ENCODE data around the gene PSMB5.

Gene PSMB5

DNA sequence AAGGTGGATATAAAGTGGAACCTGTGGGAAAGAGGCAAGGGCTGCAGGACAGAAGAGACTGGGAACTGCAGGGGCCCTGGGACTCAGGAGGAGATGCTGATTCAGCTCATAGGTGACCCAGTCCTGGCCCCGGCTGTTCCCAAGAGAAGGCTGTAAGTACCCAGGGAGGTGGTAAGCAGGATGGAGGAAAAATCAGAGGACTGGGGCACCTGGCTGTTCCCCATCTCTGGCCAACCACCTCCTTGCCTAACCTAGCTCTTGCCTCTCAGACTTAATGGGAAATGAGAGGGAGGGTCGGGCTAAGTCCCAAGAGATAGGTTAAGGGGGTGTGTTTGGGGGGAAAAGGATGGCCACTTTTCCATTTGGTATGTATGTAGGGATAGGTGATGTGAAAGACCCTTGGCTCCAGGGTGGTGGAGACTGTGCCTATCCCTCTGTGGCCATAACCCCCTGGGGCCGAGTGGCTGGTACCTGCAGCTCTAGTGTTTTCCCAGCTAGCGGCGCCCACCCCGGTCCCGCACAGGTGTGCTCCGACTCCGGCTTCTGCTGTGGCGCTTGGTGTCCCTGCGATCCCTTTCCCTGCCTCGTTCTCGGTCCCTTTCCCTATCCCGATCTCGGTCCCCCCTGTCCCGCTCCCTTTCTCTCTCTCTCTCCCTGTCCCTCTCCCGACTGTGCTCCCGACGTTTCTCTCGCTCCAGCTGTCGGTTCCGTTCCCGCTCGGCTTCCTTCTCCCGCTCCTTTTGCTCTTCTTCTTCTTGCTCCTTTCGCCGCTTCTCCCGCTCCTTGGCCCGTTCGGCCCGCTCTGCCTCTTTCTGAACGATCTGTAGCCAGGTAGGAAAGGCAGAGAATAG is 24.2 kb upstream of the PSMB5 start:
- no peak for DNase-seq

DNA sequence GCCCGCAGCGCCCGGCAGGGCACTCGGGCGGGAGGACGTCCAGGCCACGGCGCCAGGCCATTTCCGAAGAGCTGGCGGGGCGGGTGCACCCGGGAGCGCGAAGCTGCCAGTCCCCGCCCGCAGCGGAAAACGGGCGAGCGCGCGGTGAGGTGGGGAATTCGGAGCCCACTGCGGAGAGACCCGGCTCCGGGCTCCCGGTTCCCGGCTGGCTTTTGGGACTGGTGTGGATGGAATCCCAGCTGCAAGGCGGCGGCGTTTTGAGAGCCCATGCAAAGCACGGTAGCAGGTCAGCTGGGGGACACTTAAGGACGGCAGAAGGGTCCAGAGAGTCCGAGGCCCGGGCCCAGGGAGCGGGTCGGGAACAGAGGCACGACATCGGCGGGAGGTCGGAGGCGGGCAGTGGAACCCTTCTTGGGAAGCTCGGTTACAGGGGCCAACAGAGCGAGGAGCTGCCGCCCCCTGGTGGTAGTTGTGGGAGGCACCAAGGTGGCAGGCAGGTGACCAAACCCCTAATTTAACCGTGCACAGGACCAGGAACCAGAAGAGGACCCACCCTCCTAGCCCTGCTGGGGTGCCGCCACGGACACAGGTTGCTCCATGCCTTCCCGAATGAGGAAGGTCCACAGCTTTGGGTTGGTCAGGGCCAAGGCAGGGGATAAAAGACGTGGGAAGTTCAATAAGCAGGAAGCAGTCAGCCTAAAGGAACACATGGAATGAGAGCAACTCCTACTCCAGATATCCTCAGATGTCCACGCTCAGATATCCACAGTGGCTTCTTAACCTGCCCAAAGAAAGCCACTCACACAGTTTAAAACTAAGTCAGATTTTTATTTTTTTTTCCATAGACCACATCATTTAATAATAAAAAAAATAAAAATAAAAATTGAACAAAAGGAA is 23.3 kb upstream of the PSMB5 start:
- DNase-seq = peak; percentile 79

DNA sequence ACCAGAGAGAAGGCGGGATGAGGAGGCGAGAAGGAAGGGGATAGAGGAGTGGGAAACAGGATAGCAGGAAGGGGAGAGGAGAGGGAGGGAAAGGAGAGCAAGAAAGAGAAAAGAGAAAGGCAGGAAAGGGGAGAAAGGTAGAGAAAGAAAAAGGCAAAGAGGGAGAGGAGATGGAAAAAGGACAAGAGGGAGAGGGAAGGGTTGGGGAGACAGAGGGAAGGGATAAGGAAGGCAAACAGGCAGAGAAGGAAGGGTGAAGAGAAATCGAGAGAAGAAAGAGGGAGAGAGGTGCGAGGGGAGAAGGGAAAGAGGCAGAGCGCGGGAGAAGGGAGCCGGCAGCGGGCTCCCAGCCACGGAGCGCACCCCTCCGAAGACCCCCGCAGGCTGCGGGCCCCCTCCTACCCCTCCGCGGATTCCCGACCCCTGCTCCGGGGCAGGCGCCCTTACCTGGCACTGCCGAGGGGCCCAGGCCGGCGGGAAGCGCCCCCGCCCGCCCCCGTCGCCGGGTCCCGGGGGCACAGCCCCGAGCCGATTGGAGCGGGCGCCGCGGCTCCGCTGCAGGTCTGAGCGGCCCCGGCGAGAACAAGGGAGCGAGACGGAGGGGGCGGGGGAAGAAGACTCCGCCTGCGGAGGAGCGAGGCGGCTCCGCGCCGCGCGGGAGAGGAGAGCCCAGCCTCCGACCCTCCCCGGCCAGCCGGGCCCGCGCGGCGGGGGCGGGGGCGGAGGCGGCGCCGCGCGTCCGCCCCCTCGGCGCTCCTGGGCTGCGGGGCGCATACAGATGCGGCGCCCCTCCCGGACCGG is 22.5 kb upstream of the PSMB5 start, which contains the start of gene CDH24:
Gene CDH24, minus strand, starts transcription at position 565 of the 801 bp plus-strand sequence. CDS start 1,787 bp downstream, outside the sequence.
- DNase-seq = peak; percentile 73

GRCh38 chr14:23056145-23056955 is 21.6 kb upstream of the PSMB5 start:
- DNase-seq = peak; percentile 60

DNA sequence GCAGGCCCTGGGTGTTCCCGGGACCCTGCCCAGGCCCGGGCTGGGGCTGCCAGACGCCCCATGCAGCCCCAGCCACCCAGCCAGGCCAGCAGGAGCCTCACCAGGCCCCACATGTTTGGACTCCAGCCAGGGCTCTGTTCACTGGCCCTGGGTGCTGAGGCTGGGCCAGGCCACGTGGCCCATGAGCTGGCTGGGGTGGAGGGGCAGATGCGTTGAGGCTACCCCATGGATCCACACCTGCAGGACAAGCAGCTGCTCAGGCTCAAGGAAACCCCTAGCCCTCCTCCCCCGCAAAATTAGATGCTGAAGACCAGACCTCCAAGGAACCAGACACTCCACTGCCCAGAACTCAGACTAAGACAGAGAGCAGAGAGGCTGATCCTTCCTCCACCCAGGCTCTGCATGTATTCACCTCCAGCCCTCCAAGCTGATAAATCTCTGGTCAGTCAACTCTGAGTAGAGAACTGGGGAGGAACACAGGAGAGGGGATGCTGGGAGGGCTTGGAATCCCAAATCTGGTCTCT is 21.0 kb upstream of the PSMB5 start:
- no peak for DNase-seq

DNA sequence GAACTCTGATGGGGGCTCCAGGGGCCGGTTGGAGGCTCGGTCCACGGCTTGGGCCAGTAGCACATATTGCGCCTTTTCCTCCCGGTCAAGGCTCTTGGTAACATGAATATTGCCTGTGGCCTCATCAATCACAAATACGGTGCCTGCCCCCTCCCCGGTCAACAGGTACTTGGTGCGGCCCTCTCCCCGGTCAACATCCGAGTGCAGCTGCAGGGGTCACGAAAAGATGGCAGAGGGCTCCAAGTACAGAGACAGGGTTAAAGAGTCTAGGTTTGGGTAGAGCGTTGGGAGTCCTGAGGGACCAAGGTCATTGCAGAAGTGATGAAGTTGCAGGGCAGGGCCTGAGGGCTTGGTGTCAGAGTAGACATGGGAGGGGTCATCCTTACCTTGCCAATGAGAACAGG is 20.4 kb upstream of the PSMB5 start:
- no peak for DNase-seq

GRCh38 chr14:23054000-23054811 is 19.5 kb upstream of the PSMB5 start:
- DNase-seq = no peak

DNA sequence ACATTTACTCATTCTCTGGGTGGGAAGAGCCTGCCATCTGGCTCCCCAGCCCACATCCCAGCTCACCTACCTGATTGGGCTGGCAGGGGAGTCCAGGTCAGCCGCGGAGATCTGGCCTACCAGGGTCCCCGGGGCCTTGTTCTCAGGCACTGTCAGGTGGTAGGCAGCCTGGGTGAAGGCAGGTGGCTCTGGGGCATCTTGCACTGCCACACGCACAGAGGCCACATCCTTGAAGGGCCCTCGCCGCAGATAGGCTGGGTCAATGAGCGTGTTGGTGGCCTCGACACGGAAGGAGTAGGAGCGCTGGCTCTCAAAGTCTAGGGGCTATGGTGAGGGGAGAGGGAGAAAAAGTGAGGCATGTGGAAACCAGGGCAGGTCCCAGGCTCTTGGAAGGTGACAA is 18.7 kb upstream of the PSMB5 start:
- DNase-seq = no peak

GRCh38 chr14:23052671-23053070 is 18.0 kb upstream of the PSMB5 start:
- DNase-seq = no peak

GRCh38 chr14:23052182-23052623 is 17.5 kb upstream of the PSMB5 start:
- no peak for DNase-seq

- DNase-seq = no peak
These were observed 16.7 kb upstream of the PSMB5 start for GRCh38 chr14:23051141-23052057.

DNA sequence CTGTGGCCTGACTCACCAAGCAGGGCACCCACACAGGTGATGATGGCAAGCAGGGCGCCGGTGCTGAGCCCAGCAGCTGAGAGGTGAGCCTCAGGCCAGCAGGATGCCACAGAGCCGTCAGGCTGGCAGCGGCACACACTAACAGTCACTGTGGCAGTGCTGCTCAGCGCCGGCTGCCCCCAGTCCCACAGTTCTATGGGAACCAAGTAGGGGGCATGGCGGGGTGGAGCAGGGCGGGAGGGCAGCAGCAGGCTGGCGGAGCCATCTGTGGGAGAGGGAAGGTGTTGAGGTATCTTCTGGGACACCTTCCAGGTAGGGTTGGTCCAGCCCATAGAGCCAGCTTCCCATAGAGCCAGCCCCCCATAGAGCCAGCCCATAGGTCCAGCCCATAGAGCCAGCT is 14.3 kb upstream of the PSMB5 start:
- no peak for DNase-seq

DNA sequence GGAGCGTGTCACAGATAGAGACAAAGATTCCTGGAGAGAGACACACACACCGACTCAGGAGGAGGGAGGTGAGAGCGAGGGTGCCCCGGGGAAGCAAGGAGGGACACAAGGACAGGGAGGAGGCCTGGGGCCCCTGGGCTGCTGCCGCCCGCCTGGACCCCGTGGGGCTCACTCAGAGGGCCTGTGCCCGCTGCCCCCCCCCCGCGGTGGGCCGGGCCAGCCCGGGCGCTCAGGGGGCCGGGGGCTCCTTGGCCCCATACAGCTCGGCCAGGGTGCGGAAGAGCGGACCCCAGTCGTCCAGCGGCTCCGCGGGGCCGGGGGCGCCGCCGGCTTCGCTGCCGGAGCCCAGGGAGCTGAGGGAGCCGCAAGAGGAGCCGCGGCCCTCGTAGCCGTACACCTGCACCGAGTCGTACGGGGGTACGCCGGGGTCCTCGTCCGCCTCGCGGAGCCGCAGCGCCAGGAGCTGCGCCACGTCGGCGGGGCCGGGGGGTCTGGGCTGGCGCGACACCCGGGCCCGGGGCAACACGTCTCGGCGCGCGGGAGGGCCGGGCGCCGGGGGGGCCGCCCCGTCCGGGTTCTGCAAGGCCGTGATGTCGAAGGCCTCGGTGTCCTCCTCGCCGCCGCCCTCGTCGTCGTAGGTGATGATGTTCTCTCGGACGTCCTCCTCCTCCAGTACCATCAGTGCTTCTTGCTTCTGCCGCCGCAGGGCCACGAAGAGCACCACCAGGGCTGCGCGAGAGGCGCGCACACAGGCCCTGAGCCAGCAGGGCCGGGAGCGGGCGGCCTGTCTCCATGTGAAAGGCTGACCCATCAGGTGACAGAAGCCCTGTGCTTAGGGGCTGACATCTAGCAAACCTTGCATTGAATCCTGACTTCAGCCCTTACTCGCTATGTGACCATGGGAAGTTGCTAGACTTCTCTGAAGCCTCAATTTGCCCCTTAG is 13.3 kb upstream of the PSMB5 start:
- no peak for DNase-seq

DNA sequence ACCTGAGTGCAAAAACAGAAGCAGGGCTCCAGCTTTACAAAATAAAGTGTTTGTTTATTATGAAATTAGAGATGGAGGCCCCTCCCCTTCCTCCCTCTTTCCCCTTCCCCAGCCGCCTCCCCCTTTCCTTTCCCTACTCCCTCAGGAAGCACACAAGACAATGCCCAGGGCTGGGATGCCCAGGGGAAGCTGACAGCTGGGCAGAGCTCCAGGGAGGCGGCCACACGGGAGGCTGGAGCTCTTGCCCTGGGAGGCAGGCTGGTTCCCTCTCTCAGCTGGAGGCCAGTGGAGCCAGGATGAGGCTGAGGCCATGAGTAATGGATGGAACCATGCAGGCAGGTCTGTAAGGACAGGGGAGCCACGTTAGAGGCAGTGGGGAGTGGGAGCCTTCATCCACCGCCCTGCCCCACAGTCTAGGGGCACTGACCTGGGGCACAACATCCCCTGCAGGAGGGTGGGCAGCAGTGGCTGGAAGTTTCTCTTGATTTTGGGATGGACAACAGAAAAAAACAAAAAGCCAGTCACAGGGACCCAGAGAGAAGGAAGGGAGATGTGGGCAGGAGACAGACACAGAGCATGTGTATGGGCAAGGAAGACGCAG is 12.4 kb upstream of the PSMB5 start:
- no peak for DNase-seq

DNA sequence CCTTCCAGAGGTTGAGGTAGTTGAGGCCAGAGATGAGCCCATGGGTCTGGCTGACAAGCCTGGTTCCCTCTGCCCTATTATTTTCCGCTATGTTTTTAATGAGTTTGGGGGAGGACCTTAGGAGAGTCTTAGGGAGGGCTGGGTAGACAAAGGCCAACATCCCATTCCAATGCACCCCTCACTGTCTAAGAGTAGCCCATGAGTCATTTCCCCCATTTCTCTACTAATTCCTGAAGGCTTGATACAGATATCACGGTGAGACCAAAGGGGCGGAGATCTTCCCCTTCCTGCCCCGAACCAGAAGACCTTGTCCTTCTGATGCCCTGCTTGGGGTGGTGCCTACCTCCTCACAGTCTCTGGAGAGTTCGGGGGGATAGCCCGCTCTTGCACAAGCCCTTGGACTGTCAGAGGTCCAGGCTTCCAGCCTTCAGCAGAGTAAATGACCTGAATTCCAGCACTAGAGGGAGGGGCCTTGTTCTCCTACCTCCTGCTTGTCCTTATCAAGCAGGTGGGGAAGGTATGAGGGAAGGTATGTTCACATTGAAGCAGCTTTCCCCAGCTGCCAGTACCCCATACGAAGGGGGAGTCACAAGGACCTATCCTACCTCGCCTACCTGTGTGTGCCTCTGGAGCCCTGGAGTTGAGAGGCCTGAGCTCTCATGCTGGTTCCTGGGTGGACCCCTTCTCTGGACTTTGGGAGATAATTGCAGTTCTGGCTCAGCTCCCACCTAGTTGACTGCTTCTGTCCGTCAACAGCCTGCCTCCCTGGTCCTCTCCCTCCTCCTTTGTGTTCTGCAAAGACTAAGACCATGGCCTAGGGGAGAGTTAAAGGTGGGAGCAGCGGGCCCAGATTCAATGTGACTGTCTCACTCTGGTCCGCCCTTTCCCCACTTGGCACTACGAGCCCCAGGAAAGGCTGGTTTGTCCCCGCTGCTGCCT is 11.0 kb upstream of the PSMB5 start:
- no peak for DNase-seq

DNA sequence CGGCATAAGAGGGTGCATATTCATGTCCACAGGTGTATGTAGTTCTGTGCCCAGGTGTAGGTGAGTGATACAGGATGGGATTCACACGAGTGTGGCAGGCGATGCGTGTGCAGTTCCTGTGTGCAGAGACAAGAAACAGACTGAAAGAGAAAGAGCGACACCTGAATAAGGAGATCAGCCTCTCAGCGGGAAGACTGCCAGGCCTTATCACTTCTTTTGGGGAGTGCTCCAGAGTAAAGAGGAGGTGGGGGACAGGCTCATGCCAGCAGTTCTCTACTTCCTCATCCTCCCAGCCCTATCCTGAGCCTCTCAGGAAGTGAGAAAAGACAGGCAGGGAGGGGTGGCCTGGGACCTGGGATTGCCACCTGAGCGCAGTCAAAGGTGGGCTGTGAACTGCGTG is 10.1 kb upstream of the PSMB5 start:
- no peak for DNase-seq

DNA sequence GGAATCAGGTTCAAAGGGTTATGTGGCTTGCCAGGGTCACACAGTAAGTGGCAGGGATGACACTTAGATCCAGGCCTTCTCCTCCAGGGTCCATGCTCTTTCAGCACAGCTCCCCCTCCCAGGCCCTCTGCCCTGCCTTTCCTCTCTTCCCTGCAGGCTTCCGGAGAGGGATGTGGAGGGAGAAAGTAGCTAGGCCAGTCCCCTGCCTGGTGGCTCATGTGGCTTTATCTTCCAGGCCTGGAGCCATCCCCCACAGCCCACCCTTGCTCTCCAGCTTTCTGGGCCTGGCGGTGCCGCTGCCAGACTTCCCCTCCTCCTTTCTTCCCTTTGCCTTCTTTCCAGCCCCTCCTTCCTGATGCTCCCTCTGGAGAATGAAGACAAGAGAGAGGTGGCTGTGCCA is 9.1 kb upstream of the PSMB5 start:
- no peak for DNase-seq
